ENCODE results near the gene SNX8.

Gene SNX8

DNA sequence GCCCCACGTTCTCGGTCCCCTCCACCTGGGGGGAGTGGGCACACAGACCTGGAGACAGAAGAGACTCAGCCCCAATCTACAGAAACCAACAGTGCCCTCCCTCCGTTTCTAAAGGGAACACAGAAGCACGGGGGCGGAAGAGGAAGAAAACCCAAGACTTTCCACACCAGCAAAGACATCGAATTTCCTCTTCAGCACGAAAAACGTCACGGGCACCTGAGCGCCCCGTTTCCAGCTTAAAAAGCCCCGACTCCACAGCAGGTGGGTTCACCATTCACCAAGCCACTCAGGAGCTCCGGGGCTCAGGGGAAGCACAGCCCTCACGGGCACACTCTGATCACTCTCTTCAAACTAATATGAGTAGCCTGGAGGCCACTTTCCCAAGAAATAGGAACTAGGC is 52.6 kb downstream of the SNX8 start:
- no peaks in the 10 kb centered on the region for H4K20me1 ChIP-seq (ENCODE audit: insufficient read depth)
- H3K4me1 ChIP-seq (ENCODE audit: low read depth, poor library complexity, severe bottlenecking): no peaks in the 10 kb centered on the region
- no peak overlapping the region for H3K9ac ChIP-seq
- H3K79me2 ChIP-seq (ENCODE audit: insufficient read depth, low read depth): no peaks in the 10 kb centered on the region
- no peaks in the 10 kb centered on the region for H3K27me3 ChIP-seq (ENCODE audit: insufficient read depth, low read depth)
- no peak overlapping the region for H3K27ac ChIP-seq
- H3K36me3 ChIP-seq (ENCODE audit: insufficient read depth): no peaks in the 10 kb centered on the region
- H3K4me3 ChIP-seq (IDR thresholded peaks at IDR 0.05; ENCODE audit: insufficient read depth, low read depth, low read length): no peak overlapping the region
- H3K4me2 ChIP-seq: no peak overlapping the region
- no peak overlapping the region for H2AFZ ChIP-seq (ENCODE audit: low read depth)
- TF ChIP-seq, protein P1, sequence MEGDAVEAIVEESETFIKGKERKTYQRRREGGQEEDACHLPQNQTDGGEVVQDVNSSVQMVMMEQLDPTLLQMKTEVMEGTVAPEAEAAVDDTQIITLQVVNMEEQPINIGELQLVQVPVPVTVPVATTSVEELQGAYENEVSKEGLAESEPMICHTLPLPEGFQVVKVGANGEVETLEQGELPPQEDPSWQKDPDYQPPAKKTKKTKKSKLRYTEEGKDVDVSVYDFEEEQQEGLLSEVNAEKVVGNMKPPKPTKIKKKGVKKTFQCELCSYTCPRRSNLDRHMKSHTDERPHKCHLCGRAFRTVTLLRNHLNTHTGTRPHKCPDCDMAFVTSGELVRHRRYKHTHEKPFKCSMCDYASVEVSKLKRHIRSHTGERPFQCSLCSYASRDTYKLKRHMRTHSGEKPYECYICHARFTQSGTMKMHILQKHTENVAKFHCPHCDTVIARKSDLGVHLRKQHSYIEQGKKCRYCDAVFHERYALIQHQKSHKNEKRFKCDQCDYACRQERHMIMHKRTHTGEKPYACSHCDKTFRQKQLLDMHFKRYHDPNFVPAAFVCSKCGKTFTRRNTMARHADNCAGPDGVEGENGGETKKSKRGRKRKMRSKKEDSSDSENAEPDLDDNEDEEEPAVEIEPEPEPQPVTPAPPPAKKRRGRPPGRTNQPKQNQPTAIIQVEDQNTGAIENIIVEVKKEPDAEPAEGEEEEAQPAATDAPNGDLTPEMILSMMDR (conservative IDR thresholded peaks at IDR 0.05; ENCODE audit: low read depth, low read length): no peak

DNA sequence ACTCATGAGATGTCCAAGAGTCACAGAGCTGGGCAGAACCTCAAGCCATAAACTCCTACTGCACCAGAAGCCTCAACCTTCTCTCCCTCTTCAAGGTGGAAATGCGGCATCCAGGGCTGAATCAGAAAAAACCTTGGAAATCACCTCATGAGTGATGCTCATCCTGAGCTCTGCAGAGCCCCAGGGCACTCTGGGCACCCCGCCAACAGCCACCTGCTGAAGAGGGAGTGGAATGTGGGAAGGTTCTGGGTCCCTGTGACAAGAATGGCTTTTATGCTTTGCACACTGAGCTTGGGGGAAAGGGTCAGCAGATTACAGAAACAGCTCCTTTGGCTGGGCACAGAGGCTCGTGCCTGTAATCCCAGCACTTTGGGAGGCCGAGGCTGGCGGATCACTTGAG is 53.4 kb downstream of the SNX8 start:
- Histone ChIP-seq H2AFZ (ENCODE audit: low read depth) (no peak overlapping the region), H3K4me1 (ENCODE audit: low read depth, poor library complexity, severe bottlenecking) (no peaks in the 10 kb centered on the region), H3K27me3 (ENCODE audit: insufficient read depth, low read depth) (no peaks in the 10 kb centered on the region), H4K20me1 (ENCODE audit: insufficient read depth) (no peaks in the 10 kb centered on the region), H3K4me2 (no peak overlapping the region), H3K4me3 (IDR thresholded peaks at IDR 0.05; ENCODE audit: insufficient read depth, low read depth, low read length) (no peak overlapping the region), H3K79me2 (ENCODE audit: insufficient read depth, low read depth) (no peaks in the 10 kb centered on the region), H3K9ac (no peak overlapping the region), H3K27ac (no peak overlapping the region), H3K36me3 (ENCODE audit: insufficient read depth) (no peaks in the 10 kb centered on the region)
- TF ChIP-seq, protein P1 (conservative IDR thresholded peaks at IDR 0.05; ENCODE audit: low read depth, low read length): no peak

DNA sequence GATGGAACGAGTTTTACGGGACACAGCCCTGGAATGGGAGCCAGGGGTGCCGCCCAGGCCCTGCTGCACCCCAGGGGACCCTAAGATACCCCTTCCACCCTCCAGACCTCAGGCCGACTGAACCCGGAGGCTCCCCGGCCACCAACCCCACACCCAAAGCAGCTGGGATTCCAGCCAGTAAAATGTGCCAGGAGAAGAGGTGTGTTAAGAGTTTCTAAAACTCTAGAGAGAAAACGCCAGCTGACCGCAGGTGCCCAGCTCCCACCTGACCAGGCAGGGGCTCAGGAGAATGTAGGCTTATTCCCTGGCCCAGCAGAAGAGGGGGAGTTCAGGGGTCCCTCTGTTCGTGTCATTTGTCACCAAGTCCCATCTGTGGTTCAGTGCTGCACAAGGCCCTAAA is 54.8 kb downstream of the SNX8 start:
- H3K36me3 ChIP-seq (ENCODE audit: insufficient read depth): no peaks in the 10 kb centered on the region
- TF ChIP-seq, protein P1 (conservative IDR thresholded peaks at IDR 0.05; ENCODE audit: low read depth, low read length): no peak
- H4K20me1 ChIP-seq (ENCODE audit: insufficient read depth): no peaks in the 10 kb centered on the region
- no peak overlapping the region for H3K4me3 ChIP-seq (IDR thresholded peaks at IDR 0.05; ENCODE audit: insufficient read depth, low read depth, low read length)
- H3K9ac ChIP-seq: no peak overlapping the region
- no peaks in the 10 kb centered on the region for H3K79me2 ChIP-seq (ENCODE audit: insufficient read depth, low read depth)
- no peaks in the 10 kb centered on the region for H3K4me1 ChIP-seq (ENCODE audit: low read depth, poor library complexity, severe bottlenecking)
- no peak overlapping the region for H3K4me2 ChIP-seq
- no peaks in the 10 kb centered on the region for H3K27me3 ChIP-seq (ENCODE audit: insufficient read depth, low read depth)
- no peak overlapping the region for H2AFZ ChIP-seq (ENCODE audit: low read depth)
- no peak overlapping the region for H3K27ac ChIP-seq

DNA sequence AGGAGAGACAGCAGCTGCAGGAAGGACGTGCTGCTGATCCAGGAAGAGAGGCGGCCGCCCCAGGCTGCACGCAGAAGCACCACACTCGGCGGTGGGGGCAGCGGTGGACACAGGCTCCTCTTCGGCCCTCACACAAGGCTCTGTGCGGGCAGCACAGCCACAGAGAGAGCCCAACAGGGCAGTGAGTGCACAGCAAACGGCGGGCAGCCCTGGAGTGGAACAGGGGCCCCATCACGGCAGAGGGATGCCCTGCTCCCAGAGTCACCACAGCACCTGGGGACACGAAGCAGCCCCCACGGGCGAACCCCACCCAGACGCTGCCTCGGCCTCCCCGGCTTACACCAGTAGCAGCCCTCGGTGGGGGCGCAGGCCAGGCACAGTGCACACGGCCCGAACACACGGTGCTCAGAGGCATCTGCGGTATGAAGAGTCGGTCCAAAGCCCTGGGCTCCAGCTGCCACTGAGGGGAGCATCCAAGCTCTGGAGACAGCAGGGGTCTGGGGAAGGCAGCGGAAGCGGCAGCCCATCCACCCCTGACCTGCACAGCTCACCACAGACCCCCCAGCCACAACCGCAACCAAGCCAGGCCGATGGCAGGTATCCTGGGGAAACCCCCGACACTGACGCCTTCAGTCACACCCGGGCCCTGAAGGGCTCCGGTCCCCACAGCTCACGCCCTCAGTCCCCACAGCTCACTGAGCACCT is 55.4 kb downstream of the SNX8 start:
- Histone ChIP-seq H3K27ac (no peak overlapping the region), H3K4me2 (no peak overlapping the region), H2AFZ (ENCODE audit: low read depth) (no peak overlapping the region), H4K20me1 (ENCODE audit: insufficient read depth) (no peaks in the 10 kb centered on the region), H3K9ac (no peak overlapping the region), H3K79me2 (ENCODE audit: insufficient read depth, low read depth) (no peaks in the 10 kb centered on the region), H3K4me1 (ENCODE audit: low read depth, poor library complexity, severe bottlenecking) (no peaks in the 10 kb centered on the region), H3K36me3 (ENCODE audit: insufficient read depth) (no peaks in the 10 kb centered on the region), H3K4me3 (IDR thresholded peaks at IDR 0.05; ENCODE audit: insufficient read depth, low read depth, low read length) (no peak overlapping the region), H3K27me3 (ENCODE audit: insufficient read depth, low read depth) (no peaks in the 10 kb centered on the region)
- TF ChIP-seq, protein P1 (conservative IDR thresholded peaks at IDR 0.05; ENCODE audit: low read depth, low read length): no peak

Data from KMS-11 (cell line).